Heart left ventricle (tissue), 16 donors: ENCODE data around the gene UBR1. TPM values are rescaled to one million over a fixed set of nuclear protein-coding genes. Genes with fewer than 3 reads are reported as not detected.

Source experiments
- ATAC-seq, 4 donors: fragments of 200-7000 bp; cut with Tn5 transposase; one replicate each; pipeline ENCODE4 v1.9.1; 2020 to 2022; ENCODE audit warnings: moderate library complexity in 4 of 4, mild to moderate bottlenecking in 3 of 4, moderate number of reproducible peaks in 1 of 4
- DNase-seq, 5 donors: peaks; one replicate each; pipeline ENCODE4 v3.0.0-alpha.2; 2020
- H3K27ac ChIP-seq, 12 donors: fragments of 200-600 bp; sonication (generic) in 4 of 12; one replicate each; pipeline versions ENCODE4 v1.5.0 to v1.8.0; 2016 to 2022; ENCODE audit warnings: mild to moderate bottlenecking in 2 of 12
- H3K27me3 ChIP-seq, 9 donors: fragments of 200-600 bp; sonication (generic) in 2 of 9; one replicate each; pipeline versions ENCODE4 v1.5.1 to v1.8.0; 2016 to 2022; ENCODE audit warnings: mild to moderate bottlenecking in 3 of 9
- H3K36me3 ChIP-seq, 9 donors: fragments of 200-600 bp; sonication (generic) in 2 of 9; one replicate each; pipeline versions ENCODE4 v1.5.0 to v1.8.0; 2018 to 2022; ENCODE audit warnings: mild to moderate bottlenecking in 2 of 9
- H3K4me1 ChIP-seq, 12 donors: fragments of 200-600 bp; sonication (generic) in 4 of 12; one replicate each; pipeline versions ENCODE4 v1.5.0 to v1.8.0; 2016 to 2022; ENCODE audit warnings: mild to moderate bottlenecking in 3 of 12
- H3K4me3 ChIP-seq, 12 donors: fragments of 200-600 bp; sonication (generic) in 4 of 12; one replicate each; pipeline versions ENCODE4 v1.5.0 to v1.8.0; 2017 to 2022; ENCODE audit warnings: mild to moderate bottlenecking in 9 of 12, moderate library complexity in 4 of 12
- H3K9me3 ChIP-seq, 12 donors: fragments of 200-600 bp; sonication (generic) in 4 of 12; one replicate each; pipeline versions ENCODE4 v1.5.0 to v1.8.0; 2016 to 2022; ENCODE audit warnings: mild to moderate bottlenecking in 1 of 12
- POLR2A ChIP-seq, 2 donors: fragments of 450-650 bp; IDR thresholded peaks; one replicate each; pipeline ENCODE4 v1.6.1; 2017; ENCODE audit warnings: antibody characterized with exemption in 2 of 2, mild to moderate bottlenecking in 2 of 2, moderate library complexity in 2 of 2
- WGBS, 4 donors: extraction: QIAGEN DNeasy Blood & Tissue Kit in 2 of 4; methylation state at CpG; one replicate each; pipeline versions ENCODE4 v1.1.5 to v1.1.7; 2013 to 2018; 5-methylcytosine and 5-hydroxymethylcytosine counted together
- intact Hi-C, 10 donors: fragments of 100-400 bp; cut with DNase I; formaldehyde crosslinking; loops; one replicate each; pipeline versions ENCODE4 v1.11.1 to v1.14.2; 2022
- polyA plus RNA-seq, 2 donors: library from polyadenylated mRNA; stranded (reverse); fragments of 200-250 nt; gene quantifications; one replicate each; pipeline ENCODE4 v1.2.3, GENCODE V29; 2013
- total RNA-seq, 9 donors: library from RNA; depleted of rRNA in 2 of 9; stranded (reverse); fragments of >200 nt in 2 of 9; fragmentation: NEBNext Ultra II Directional in 3 of 9; extraction: Animal tissue kit (Norgen Biotek cat#: 25700) in 3 of 9; gene quantifications; one replicate each; pipeline versions ENCODE4 v1.1.0 to v1.2.4, GENCODE V29; 2016 to 2023
- TF ChIP-seq, protein P1 (sequence below), 12 donors: fragments of 200-600 bp; sonication (generic) in 4 of 12; IDR thresholded peaks; one replicate each; pipeline versions ENCODE4 v1.5.0 to v1.8.0; 2018 to 2022; ENCODE audit warnings: antibody characterized with exemption in 12 of 12, mild to moderate bottlenecking in 5 of 12
- donor health status: ischemic (EF 13 %, LVEDD 7.1; RV severe dilation, severe dysfunction).
- donor health status: healthy with polysubstance abuse.
- donor health status: DM: no; HTN: yes; CAD: no.
- donor health status: DM: no; HTN: no; CAD: no.
- donor health status: ischemic (EF 25% LVEDD 6.9; RV normal size, moderate dysfunction).
- donor health status: ischemic (EF 25% LVEDD 5.7; RV mildly dilated, moderate dysfunction).
- donor health status: healthy.
- donor health status: DM: yes; HTN: yes; CAD: no.
- donor health status: ischemic (EF 35%, LVEDD 5.7; RV mildly dilated, moderate dysfunction).
- donor health status: nonischemic (EF 11% LVEDD 7.7; RV severe dilation, severe dysfunction).
- donor health status: DM: yes; HTN: yes; CAD: no.
- donor health status: PGD.
- donor health status: ischemic (EF 29% LVEDD 5.4; RV normal size, mild dysfunction).
- donor health status: nonischemic (EF 23%, LVEDD 6.1; RV moderate dilation, normal function).

The UBR1 gene
- total and polyA plus RNA-seq, 11 donors: 4.9 to 38.9 (median 25.0) TPM

DNA sequence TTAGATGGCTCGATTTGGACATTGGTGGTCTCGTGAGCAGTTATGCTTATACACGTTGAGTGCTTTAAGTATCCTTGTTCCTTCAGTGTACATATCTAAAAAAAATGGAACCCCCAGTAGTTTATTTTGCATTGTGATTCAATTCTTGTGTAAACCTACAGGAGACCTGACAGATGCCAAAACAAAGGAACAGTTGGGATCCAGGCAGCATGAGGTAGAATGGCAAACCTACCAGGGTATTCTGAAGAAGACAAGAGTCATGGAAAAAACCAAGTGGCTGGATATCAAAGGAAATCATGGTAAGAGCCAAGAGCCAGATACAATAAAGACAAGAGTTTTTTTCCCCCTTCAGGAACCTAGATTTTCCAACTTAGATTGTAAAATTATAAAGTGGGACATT is 29.5 kb upstream of the UBR1 start:
- no peak for TF ChIP-seq POLR2A (IDR thresholded peaks at IDR 0.05)
- TF ChIP-seq, protein P1, sequence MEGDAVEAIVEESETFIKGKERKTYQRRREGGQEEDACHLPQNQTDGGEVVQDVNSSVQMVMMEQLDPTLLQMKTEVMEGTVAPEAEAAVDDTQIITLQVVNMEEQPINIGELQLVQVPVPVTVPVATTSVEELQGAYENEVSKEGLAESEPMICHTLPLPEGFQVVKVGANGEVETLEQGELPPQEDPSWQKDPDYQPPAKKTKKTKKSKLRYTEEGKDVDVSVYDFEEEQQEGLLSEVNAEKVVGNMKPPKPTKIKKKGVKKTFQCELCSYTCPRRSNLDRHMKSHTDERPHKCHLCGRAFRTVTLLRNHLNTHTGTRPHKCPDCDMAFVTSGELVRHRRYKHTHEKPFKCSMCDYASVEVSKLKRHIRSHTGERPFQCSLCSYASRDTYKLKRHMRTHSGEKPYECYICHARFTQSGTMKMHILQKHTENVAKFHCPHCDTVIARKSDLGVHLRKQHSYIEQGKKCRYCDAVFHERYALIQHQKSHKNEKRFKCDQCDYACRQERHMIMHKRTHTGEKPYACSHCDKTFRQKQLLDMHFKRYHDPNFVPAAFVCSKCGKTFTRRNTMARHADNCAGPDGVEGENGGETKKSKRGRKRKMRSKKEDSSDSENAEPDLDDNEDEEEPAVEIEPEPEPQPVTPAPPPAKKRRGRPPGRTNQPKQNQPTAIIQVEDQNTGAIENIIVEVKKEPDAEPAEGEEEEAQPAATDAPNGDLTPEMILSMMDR (IDR thresholded peaks at IDR 0.05): no peak
- peaks cover 0 to 53% (median 44%) of the 10 kb centered on the region in 9 donors for H3K36me3 ChIP-seq

DNA sequence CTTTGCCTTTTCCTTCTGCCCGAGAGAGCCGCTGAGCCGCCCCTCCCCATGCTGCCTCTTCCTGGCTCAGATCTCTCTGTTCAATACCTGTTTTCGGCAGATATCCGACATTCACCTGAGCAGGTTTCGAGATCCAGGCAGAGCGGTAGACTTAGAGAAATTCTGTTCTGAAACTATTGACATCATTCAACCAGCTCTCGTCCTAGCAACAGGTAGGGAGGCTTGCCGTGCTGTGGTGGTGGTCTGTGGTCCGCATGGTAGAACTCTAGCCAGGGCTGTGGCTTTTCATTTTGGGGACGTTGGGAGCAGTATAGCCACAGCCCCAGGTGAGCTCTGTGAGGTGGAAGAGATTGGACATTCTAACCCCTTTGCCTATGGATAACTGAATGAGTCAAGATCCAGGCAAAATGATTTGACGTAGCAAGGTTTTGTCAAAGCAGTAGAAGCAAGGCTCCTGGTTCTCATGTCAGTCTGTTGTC is 28.4 kb upstream of the UBR1 start:
- intact Hi-C loops: no loop called here
- 17 to 24% (median 20%) methylated on average over 12 of the region's 12 CpGs for WGBS, 4 donors
- TF ChIP-seq, protein P1 (IDR thresholded peaks at IDR 0.05): no peak
- TF ChIP-seq POLR2A (IDR thresholded peaks at IDR 0.05): no peak

More for the DNA sequence above, 29.5 kb upstream of the UBR1 start:
- Histone ChIP-seq H3K27ac (no peak overlapping the region), H3K27me3 (no peaks in the 10 kb centered on the region), H3K9me3 (no peaks in the 10 kb centered on the region), H3K4me3 (no peak overlapping the region), H3K4me1 (peaks cover 0 to 22% (median 14%) of the 10 kb centered on the region in 12 donors)
- DNase-seq (no peak), ATAC-seq (no peak)
- WGBS, 4 donors: 84 to 93% (median 91%) methylated on average over 3 of the region's 3 CpGs
- intact Hi-C loops: no loop called here

DNA sequence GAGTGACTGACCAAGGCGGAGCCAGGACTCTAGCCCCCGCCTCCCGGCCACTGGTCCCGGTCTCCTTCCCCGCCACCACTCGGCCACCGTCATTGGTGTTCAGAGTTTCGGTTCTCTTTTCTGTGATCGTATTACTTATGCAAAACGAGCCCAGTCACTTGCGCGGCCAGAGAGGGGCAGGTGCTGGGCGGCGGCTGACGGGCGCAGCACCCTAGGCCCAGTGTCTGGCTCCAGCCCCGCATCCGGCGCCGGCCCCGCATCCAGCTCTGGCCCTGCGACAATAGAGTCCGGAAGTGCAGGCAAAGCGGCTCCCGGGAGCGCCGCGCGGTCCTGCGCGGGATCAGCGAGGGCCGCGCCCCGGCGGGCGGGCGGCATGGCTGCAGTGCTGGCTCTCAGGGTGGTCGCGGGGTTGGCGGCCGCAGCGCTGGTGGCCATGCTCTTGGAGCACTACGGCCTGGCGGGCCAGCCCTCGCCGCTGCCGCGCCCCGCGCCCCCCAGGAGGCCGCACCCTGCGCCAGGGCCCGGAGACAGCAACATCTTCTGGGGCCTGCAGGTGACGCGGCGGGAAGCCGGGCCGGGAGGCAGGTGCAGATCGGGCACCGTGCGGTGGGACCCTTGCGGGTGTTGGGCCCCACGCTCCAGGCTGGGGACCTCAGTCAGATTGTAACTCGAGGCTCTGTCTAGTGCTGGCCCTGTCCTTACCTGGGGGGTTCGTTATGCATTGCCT is 27.8 kb upstream of the UBR1 start, which contains the start of gene TMEM62:
Gene TMEM62 (plus strand): TSS at position 157 of the 727 bp plus-strand sequence. CDS start 217 bp downstream, at position 374.
- H3K27me3 ChIP-seq: no peaks in the 10 kb centered on the region
- peak; percentile 87 to 91 (median 90) for DNase-seq
- peaks cover 0 to 4% (median 0%) of the 10 kb centered on the region in 12 donors for H3K9me3 ChIP-seq
- H3K4me1 ChIP-seq: peaks cover 0 to 26% (median 14%) of the 10 kb centered on the region in 12 donors
- TF ChIP-seq POLR2A (IDR thresholded peaks at IDR 0.05): peak in 1 of 2 donors; percentile 70
- TF ChIP-seq, protein P1 (IDR thresholded peaks at IDR 0.05): peak in 2 of 12 donors; percentile 7 to 13
- 0 to 1% (median 0%) methylated on average over 42 to 66 of the region's 66 CpGs for WGBS, 4 donors
- intact Hi-C loops: loop anchor here in 2 of 10 donors (1.0 to 2.0 kb wide), 2 partner anchors 27 kb away; partner anchors contain the start of gene UBR1 (in 2 of the 2)
- peak; percentile 89 to 96 (median 96) for ATAC-seq
- peak within 1 kb of the TSS; percentile 53 to 89 (median 85) for H3K27ac ChIP-seq
- peak within 1 kb of the TSS; percentile 65 to 95 (median 82) for H3K4me3 ChIP-seq
- peaks cover 0 to 36% (median 27%) of the 10 kb centered on the region in 9 donors for H3K36me3 ChIP-seq

More for the DNA sequence above, 28.4 kb upstream of the UBR1 start:
- H3K9me3 ChIP-seq: no peaks in the 10 kb centered on the region
- ATAC-seq (peak in 1 of 4 donors; percentile 4), DNase-seq (no peak)
- H3K36me3 ChIP-seq: peaks cover 0 to 42% (median 33%) of the 10 kb centered on the region in 9 donors
- peak overlapping the region; percentile 65 to 95 (median 82) for H3K4me3 ChIP-seq
- H3K27ac ChIP-seq: peak overlapping the region in 11 of 12 donors; percentile 61 to 89 (median 85)
- no peaks in the 10 kb centered on the region for H3K27me3 ChIP-seq
- H3K4me1 ChIP-seq: peaks cover 0 to 22% (median 14%) of the 10 kb centered on the region in 12 donors
